GM12878 (cell line): ENCODE measurements around the gene PTEN. TPM values are rescaled to one million over a fixed set of nuclear protein-coding genes. Genes with fewer than 3 reads are reported as not detected.

Experiments used
- ATAC-seq: fragments of 200-7000 bp; cut with Tn5 transposase; 3 replicates; pipeline ENCODE4 v1.9.1; 2020; ENCODE audit warnings: mild to moderate bottlenecking, moderate library complexity
- BruUV-seq: library from RNA; stranded (reverse); fragments of 400-500 nt; replicated peaks from 2 replicates; lab custom pipeline; 2021; lab: Mats Ljungman, UMichigan
- CTCF ChIA-PET: fragments of 300-600 bp; sonication (Branson Sonifier 250); formaldehyde crosslinking; extraction: SDS; loops from one replicate; lab custom pipeline; 2021; ENCODE audit warnings: inconsistent platforms; lab: Yijun Ruan, JAX
- POLR2A ChIA-PET: fragments of 350-600 bp; formaldehyde crosslinking; extraction: SDS; loops from one replicate; lab custom pipeline; 2021; ENCODE audit warnings: inconsistent platforms; lab: Charles Lee
- RAD21 ChIA-PET: fragments of 300-600 bp; sonication (Branson Sonifier 250); formaldehyde crosslinking; loops from one replicate; lab custom pipeline; 2023; ENCODE audit warnings: antibody characterized with exemption; ENCODE audit not compliant: unreplicated experiment; lab: Charles Lee
- SMC1A ChIA-PET: fragments of 300-600 bp; sonication (Branson Sonifier 250); formaldehyde crosslinking; loops from one replicate; lab custom pipeline; 2023; ENCODE audit not compliant: unreplicated experiment, uncharacterized antibody; lab: Charles Lee
- DNase-seq: peaks from one replicate; pipeline ENCODE4 v3.0.0-alpha.2; 2011; ENCODE audit warnings: low read depth, low spot score
- FAIRE-seq: peaks from 3 replicates; lab custom pipeline; 2011; peaks lifted over from hg19 to GRCh38; lab: Jason Lieb, UNC
- H2AFZ ChIP-seq: 2 replicates; pipeline ENCODE4 v1.6.0; 2011; ENCODE audit warnings: low read depth, low read length, control low read depth; ENCODE audit not compliant: control insufficient read depth
- H3K27ac ChIP-seq: 2 replicates; pipeline ENCODE4 v1.5.1; 2011; ENCODE audit warnings: control low read depth; ENCODE audit not compliant: control insufficient read depth, insufficient read depth
- H3K27me3 ChIP-seq, 2 experiments: replicated peaks in 1 of 2; 2 replicates each; pipeline versions ENCODE4 v1.6.0 to v1.6.1; 2011; ENCODE audit warnings: low read length in 1 of 2; ENCODE audit not compliant: control insufficient read depth in 2 of 2, insufficient read depth in 2 of 2
- H3K36me3 ChIP-seq, 2 experiments: 2 replicates each; pipeline ENCODE4 v1.5.1; 2011; ENCODE audit warnings: low read length in 1 of 2; ENCODE audit not compliant: control insufficient read depth in 2 of 2, insufficient read depth in 2 of 2
- H3K4me1 ChIP-seq: 2 replicates; pipeline ENCODE4 v1.6.1; 2011; ENCODE audit warnings: mild to moderate bottlenecking, low read length, moderate library complexity, mixed read lengths; ENCODE audit not compliant: control insufficient read depth, insufficient read depth
- H3K4me2 ChIP-seq: 2 replicates; pipeline ENCODE4 v1.6.0; 2011; ENCODE audit warnings: control low read depth; ENCODE audit not compliant: control insufficient read depth, insufficient read depth
- H3K4me3 ChIP-seq: fragments of 200-600 bp; sonication (generic); 2 replicates; pipeline ENCODE4 v1.5.1; 2016
- H3K79me2 ChIP-seq: 2 replicates; pipeline ENCODE4 v1.6.0; 2011; ENCODE audit warnings: low read length; ENCODE audit not compliant: control insufficient read depth, insufficient read depth
- H3K9ac ChIP-seq: 2 replicates; pipeline ENCODE4 v1.8.0; 2011; ENCODE audit warnings: low read length, control low read depth, mixed read lengths; ENCODE audit not compliant: control insufficient read depth, insufficient read depth
- H3K9me3 ChIP-seq: replicated peaks from 3 replicates; pipeline ENCODE4 v1.5.1; 2011; ENCODE audit warnings: mild to moderate bottlenecking, low read length; ENCODE audit not compliant: control insufficient read depth, insufficient read depth
- H4K20me1 ChIP-seq: 2 replicates; pipeline ENCODE4 v1.6.0; 2011; ENCODE audit not compliant: control insufficient read depth, insufficient read depth
- EGR1 ChIP-seq, 2 experiments: IDR thresholded peaks; 1 replicate in 1 of 2; 2 replicates in 1 of 2; pipeline ENCODE4 v1.6.1; 2011 to 2012; ENCODE audit warnings: low read depth in 2 of 2, low read length in 2 of 2, borderline replicate concordance in 1 of 2, mild to moderate bottlenecking in 1 of 2, moderate library complexity in 1 of 2
- IKZF1 ChIP-seq: fragments of 450-650 bp; conservative IDR thresholded peaks from 2 replicates; pipeline ENCODE4 v1.6.1; 2017; ENCODE audit warnings: antibody characterized with exemption, mild to moderate bottlenecking
- KLF5 ChIP-seq: fragments of 450-650 bp; IDR thresholded peaks from 2 replicates; pipeline ENCODE4 v1.6.1; 2014; ENCODE audit warnings: mild to moderate bottlenecking; ENCODE audit not compliant: partially characterized antibody
- POU2F2 ChIP-seq: IDR thresholded peaks from 3 replicates; pipeline ENCODE4 v1.6.1; 2011; ENCODE audit warnings: low read depth, mild to moderate bottlenecking, low read length, borderline replicate concordance
- SMAD5 ChIP-seq: IDR thresholded peaks from 2 replicates; pipeline ENCODE4 v1.6.1; 2016; ENCODE audit warnings: antibody characterized with exemption, low read depth
- ZBED1 ChIP-seq: IDR thresholded peaks from 2 replicates; pipeline ENCODE4 v1.6.1; 2016; ENCODE audit warnings: borderline replicate concordance
- ZBTB33 ChIP-seq: fragments of 450-650 bp; IDR thresholded peaks from 2 replicates; pipeline ENCODE4 v1.6.1; 2017; ENCODE audit warnings: mild to moderate bottlenecking
- ZNF207 ChIP-seq: fragments of 450-650 bp; IDR thresholded peaks from 2 replicates; pipeline ENCODE4 v1.6.1; 2014; ENCODE audit warnings: antibody characterized with exemption, mild to moderate bottlenecking, borderline replicate concordance
- ZNF217 ChIP-seq: fragments of 450-650 bp; IDR thresholded peaks from 2 replicates; pipeline ENCODE4 v1.6.1; 2017; ENCODE audit warnings: antibody characterized with exemption, mild to moderate bottlenecking
- WGBS: methylation state at CpG from one replicate; pipeline ENCODE4 v1.1.6; 2016; ENCODE audit warnings: low lambda C conversion rate; ENCODE audit not compliant: insufficient replicate concordance, insufficient coverage; ENCODE audit errors: missing lambda C conversion rate; 5-methylcytosine and 5-hydroxymethylcytosine counted together
- in situ Hi-C: fragments of 300-500 bp; cut with MboI; formaldehyde crosslinking; loops from 9 replicates; pipeline ENCODE4 v1.14.3; 2018; ENCODE audit warnings: mixed read lengths
- intact Hi-C: fragments of 100-400 bp; cut with micrococcal nuclease; formaldehyde crosslinking; loops from one replicate; pipeline ENCODE4 v1.14.2; 2022; ENCODE audit not compliant: unreplicated experiment
- polyA plus RNA-seq, 11 experiments: library from polyadenylated mRNA; depleted of rRNA in 4 of 11; unstranded in 6 of 11; stranded (reverse) in 5 of 11; fragments of >200 nt; fragmentation: Nextera tagmentation in 4 of 11; fragmentation: Illumina TruSeq in 1 of 11; extraction: Ambion mirVana in 4 of 11; extraction: Trizol in 1 of 11; gene quantifications; 1 replicate in 1 of 11; 2 replicates in 10 of 11; pipeline versions ENCODE4 v1.2.1 to v1.2.3, GENCODE V29; 2011 to 2016; ENCODE audit warnings: inconsistent platforms in 2 of 11, missing spikeins in 2 of 11, low read depth in 1 of 11
- total RNA-seq, 4 experiments: library from RNA; depleted of rRNA in 3 of 4; stranded (reverse); fragments of >200 nt in 3 of 4; fragmentation: Illumina TruSeq in 1 of 4; extraction: Trizol in 1 of 4; gene quantifications; 2 replicates each; pipeline versions ENCODE4 v1.2.1 to v1.2.3, GENCODE V29; 2013 to 2021
- TF ChIP-seq, protein P1 (sequence below): IDR thresholded peaks from 2 replicates; pipeline ENCODE4 v1.6.1; 2012; ENCODE audit warnings: low read depth, low read length, improper control_type of control experiment
- TF ChIP-seq, protein P2 (sequence below): fragments of 450-650 bp; IDR thresholded peaks from 2 replicates; pipeline ENCODE4 v1.6.1; 2016; ENCODE audit warnings: mild to moderate bottlenecking
- TF ChIP-seq, protein P3 (sequence below): fragments of 450-650 bp; formaldehyde crosslinking; IDR thresholded peaks from 2 replicates; pipeline ENCODE4 v1.5.0; 2022; ENCODE audit warnings: mild to moderate bottlenecking, missing genetic modification characterization

PTEN gene
- total and polyA plus RNA-seq, 10 of the 15 experiments (the other 5 are each of a cell fraction or from before 2014, with no cell fraction given): 26.1 to 175 (median 58.1) TPM

- Histone ChIP-seq H3K27ac (no peak overlapping the region), H3K36me3 (peaks cover 12 to 25% of the 10 kb centered on the region in 2 experiments), H3K9me3 (peaks cover 20% of the 10 kb centered on the region), H3K9ac (no peak overlapping the region), H3K27me3 (no peaks in the 10 kb centered on the region), H3K4me1 (peaks cover 6% of the 10 kb centered on the region), H3K4me3 (no peak overlapping the region), H3K4me2 (no peak overlapping the region), H2AFZ (no peak overlapping the region), H4K20me1 (0 out of 2 replicates have a peak, but pooled peaks cover 3% of the 10 kb centered on the region), H3K79me2 (peaks cover 97% of the 10 kb centered on the region)
- no peak for ATAC-seq
- intact Hi-C loops (no loop called here), in situ Hi-C loops (no loop called here)
- ChIA-PET POLR2A (interaction anchor here (0.6 to 1.4 kb wide), 5 partner anchors 11 to 393 kb away, joined by 3 to 4 read pairs (median 4); no protein-coding TSS in a partner anchor), CTCF (interaction anchor here (0.7 to 1.4 kb wide), 2 partner anchors 16 to 341 kb away, joined by 3 read pairs; no protein-coding TSS in a partner anchor), RAD21 (interaction anchor here (1.1 to 1.3 kb wide), 3 partner anchors 9 to 46 kb away, joined by 3 read pairs; no protein-coding TSS in a partner anchor), SMC1A (interaction anchor here (0.6 to 2.5 kb wide), 11 partner anchors 9 to 190 kb away, joined by 3 to 18 read pairs (median 4); no protein-coding TSS in a partner anchor)
- DNase-seq: no peak
- BruUV-seq: no TSS peak
- peak; percentile 59 for FAIRE-seq
- TF ChIP-seq, protein P1, sequence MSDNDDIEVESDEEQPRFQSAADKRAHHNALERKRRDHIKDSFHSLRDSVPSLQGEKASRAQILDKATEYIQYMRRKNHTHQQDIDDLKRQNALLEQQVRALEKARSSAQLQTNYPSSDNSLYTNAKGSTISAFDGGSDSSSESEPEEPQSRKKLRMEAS: no peak
- TF ChIP-seq, protein P2, sequence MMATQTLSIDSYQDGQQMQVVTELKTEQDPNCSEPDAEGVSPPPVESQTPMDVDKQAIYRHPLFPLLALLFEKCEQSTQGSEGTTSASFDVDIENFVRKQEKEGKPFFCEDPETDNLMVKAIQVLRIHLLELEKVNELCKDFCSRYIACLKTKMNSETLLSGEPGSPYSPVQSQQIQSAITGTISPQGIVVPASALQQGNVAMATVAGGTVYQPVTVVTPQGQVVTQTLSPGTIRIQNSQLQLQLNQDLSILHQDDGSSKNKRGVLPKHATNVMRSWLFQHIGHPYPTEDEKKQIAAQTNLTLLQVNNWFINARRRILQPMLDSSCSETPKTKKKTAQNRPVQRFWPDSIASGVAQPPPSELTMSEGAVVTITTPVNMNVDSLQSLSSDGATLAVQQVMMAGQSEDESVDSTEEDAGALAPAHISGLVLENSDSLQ: no peak
- no peak for TF ChIP-seq KLF5
- no peak for TF ChIP-seq ZBED1
- TF ChIP-seq, protein P3, sequence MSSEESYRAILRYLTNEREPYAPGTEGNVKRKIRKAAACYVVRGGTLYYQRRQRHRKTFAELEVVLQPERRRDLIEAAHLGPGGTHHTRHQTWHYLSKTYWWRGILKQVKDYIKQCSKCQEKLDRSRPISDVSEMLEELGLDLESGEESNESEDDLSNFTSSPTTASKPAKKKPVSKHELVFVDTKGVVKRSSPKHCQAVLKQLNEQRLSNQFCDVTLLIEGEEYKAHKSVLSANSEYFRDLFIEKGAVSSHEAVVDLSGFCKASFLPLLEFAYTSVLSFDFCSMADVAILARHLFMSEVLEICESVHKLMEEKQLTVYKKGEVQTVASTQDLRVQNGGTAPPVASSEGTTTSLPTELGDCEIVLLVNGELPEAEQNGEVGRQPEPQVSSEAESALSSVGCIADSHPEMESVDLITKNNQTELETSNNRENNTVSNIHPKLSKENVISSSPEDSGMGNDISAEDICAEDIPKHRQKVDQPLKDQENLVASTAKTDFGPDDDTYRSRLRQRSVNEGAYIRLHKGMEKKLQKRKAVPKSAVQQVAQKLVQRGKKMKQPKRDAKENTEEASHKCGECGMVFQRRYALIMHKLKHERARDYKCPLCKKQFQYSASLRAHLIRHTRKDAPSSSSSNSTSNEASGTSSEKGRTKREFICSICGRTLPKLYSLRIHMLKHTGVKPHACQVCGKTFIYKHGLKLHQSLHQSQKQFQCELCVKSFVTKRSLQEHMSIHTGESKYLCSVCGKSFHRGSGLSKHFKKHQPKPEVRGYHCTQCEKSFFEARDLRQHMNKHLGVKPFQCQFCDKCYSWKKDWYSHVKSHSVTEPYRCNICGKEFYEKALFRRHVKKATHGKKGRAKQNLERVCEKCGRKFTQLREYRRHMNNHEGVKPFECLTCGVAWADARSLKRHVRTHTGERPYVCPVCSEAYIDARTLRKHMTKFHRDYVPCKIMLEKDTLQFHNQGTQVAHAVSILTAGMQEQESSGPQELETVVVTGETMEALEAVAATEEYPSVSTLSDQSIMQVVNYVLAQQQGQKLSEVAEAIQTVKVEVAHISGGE: no peak
- no peak for TF ChIP-seq ZNF207
- no peak for TF ChIP-seq POU2F2
- no peak for TF ChIP-seq EGR1 (IDR thresholded peaks at IDR 0.05; ENCODE audit: borderline replicate concordance in 1 of 2, low read depth in 2 of 2, low read length in 2 of 2)
- TF ChIP-seq ZBTB33: no peak
- no peak for TF ChIP-seq SMAD5
- TF ChIP-seq IKZF1: no peak
- TF ChIP-seq ZNF217: no peak
- 30% methylated on average over 3 of the region's 3 CpGs for WGBS
Observed at GRCh38 chr10:87918254-87918859, 54.9 kb downstream of the PTEN start.
